IMR-90 (cell line): ENCODE results near the gene BRPF1. TPM values are rescaled to one million over a fixed set of nuclear protein-coding genes. Genes with fewer than 3 reads are reported as not detected.

Experiments used
- ATAC-seq: fragments of 200-7000 bp; cut with Tn5 transposase; 2 replicates; pipeline ENCODE4 v1.9.1; 2020; ENCODE audit warnings: low read depth, mild to moderate bottlenecking, moderate library complexity
- BruUV-seq: library from RNA; stranded (reverse); fragments of 400-500 nt; replicated peaks from 2 replicates; lab custom pipeline; 2021; lab: Mats Ljungman, UMichigan
- CTCF ChIA-PET: fragments of 300-600 bp; formaldehyde crosslinking; extraction: SDS; loops from one replicate; lab custom pipeline; 2021; ENCODE audit warnings: antibody characterized with exemption; lab: Yijun Ruan, JAX
- POLR2A ChIA-PET: fragments of 300-600 bp; sonication (Branson Sonifier 250); formaldehyde crosslinking; loops from one replicate; lab custom pipeline; 2022; ENCODE audit warnings: antibody characterized with exemption; ENCODE audit not compliant: unreplicated experiment; lab: Charles Lee
- DNase-seq: peaks from one replicate; pipeline ENCODE4 v3.0.0; 2013
- H2AFZ ChIP-seq: replicated peaks from 2 replicates; pipeline ENCODE3; 2013; ENCODE audit warnings: low read length, mild to moderate bottlenecking; ENCODE audit not compliant: poor library complexity
- H2AK5ac ChIP-seq: 2 replicates; pipeline ENCODE4 v1.6.1; 2013; ENCODE audit warnings: low read depth, low read length, inconsistent platforms
- H2AK9ac ChIP-seq: replicated peaks from 2 replicates; pipeline ENCODE3; 2013; ENCODE audit warnings: mild to moderate bottlenecking, low read depth, low read length, moderate library complexity; ENCODE audit not compliant: poor library complexity
- H2BK120ac ChIP-seq: 2 replicates; pipeline ENCODE4 v1.6.1; 2013; ENCODE audit warnings: low read depth, low read length, inconsistent platforms
- H2BK15ac ChIP-seq: 3 replicates; pipeline ENCODE4 v1.6.1; 2013; ENCODE audit warnings: low read depth, low read length, inconsistent platforms
- H2BK20ac ChIP-seq: 2 replicates; pipeline ENCODE4 v1.6.1; 2013; ENCODE audit warnings: low read depth, mild to moderate bottlenecking, inconsistent platforms, low read length, moderate library complexity
- H2BK5ac ChIP-seq: 2 replicates; pipeline ENCODE4 v1.6.1; 2013; ENCODE audit warnings: mild to moderate bottlenecking, low read depth, low read length, inconsistent platforms; ENCODE audit not compliant: poor library complexity, severe bottlenecking
- H3K14ac ChIP-seq: replicated peaks from 2 replicates; pipeline ENCODE4 v1.6.1; 2013; ENCODE audit warnings: low read depth, low read length, inconsistent platforms
- H3K18ac ChIP-seq: 2 replicates; pipeline ENCODE4 v1.6.1; 2013; ENCODE audit warnings: low read depth, low read length, control low read depth
- H3K23ac ChIP-seq: 2 replicates; pipeline ENCODE4 v1.6.1; 2013; ENCODE audit warnings: low read depth, low read length, inconsistent platforms
- H3K27ac ChIP-seq: 2 replicates; pipeline ENCODE4 v1.5.1; 2013; ENCODE audit warnings: mild to moderate bottlenecking, control low read depth, low read length; ENCODE audit not compliant: insufficient read depth
- H3K27me3 ChIP-seq: 2 replicates; pipeline ENCODE4 v1.6.1; 2013; ENCODE audit warnings: low read length; ENCODE audit not compliant: control insufficient read depth, insufficient read depth
- H3K36me3 ChIP-seq: 2 replicates; pipeline ENCODE4 v1.6.1; 2013; ENCODE audit warnings: low read length, mixed read lengths; ENCODE audit not compliant: control insufficient read depth, insufficient read depth
- H3K4ac ChIP-seq: 2 replicates; pipeline ENCODE4 v1.6.1; 2013; ENCODE audit warnings: low read depth, low read length, inconsistent platforms
- H3K4me1 ChIP-seq: 2 replicates; pipeline ENCODE4 v1.6.1; 2013; ENCODE audit warnings: low read length, mixed read lengths; ENCODE audit not compliant: control insufficient read depth, insufficient read depth
- H3K4me2 ChIP-seq: 2 replicates; pipeline ENCODE4 v1.6.1; 2013; ENCODE audit warnings: low read depth, mild to moderate bottlenecking, control low read depth, low read length, moderate library complexity
- H3K4me3 ChIP-seq: 2 replicates; pipeline ENCODE4 v1.5.1; 2013; ENCODE audit warnings: low read depth, mild to moderate bottlenecking, control low read depth, low read length, moderate library complexity; ENCODE audit not compliant: insufficient read depth
- H3K56ac ChIP-seq: 2 replicates; pipeline ENCODE4 v1.6.1; 2013; ENCODE audit warnings: low read length, inconsistent platforms; ENCODE audit not compliant: insufficient read depth; ENCODE audit errors: extremely low read depth
- H3K79me1 ChIP-seq, 2 experiments: 2 replicates each; pipeline ENCODE4 v1.6.1; 2013; ENCODE audit warnings: low read length in 2 of 2, inconsistent platforms in 1 of 2, low read depth in 1 of 2
- H3K9ac ChIP-seq: 2 replicates; pipeline ENCODE4 v1.6.1; 2013; ENCODE audit warnings: low read depth, low read length, control low read depth
- H3K9me1 ChIP-seq: 2 replicates; pipeline ENCODE4 v1.6.1; 2013; ENCODE audit warnings: low read length, inconsistent platforms; ENCODE audit not compliant: insufficient read depth
- H3K9me3 ChIP-seq: 2 replicates; pipeline ENCODE4 v1.6.1; 2013; ENCODE audit warnings: low read length; ENCODE audit not compliant: control insufficient read depth, insufficient read depth
- H4K20me1 ChIP-seq: 2 replicates; pipeline ENCODE4 v1.6.1; 2013; ENCODE audit warnings: low read length, inconsistent platforms; ENCODE audit not compliant: insufficient read depth
- H4K5ac ChIP-seq: 2 replicates; pipeline ENCODE4 v1.6.1; 2013; ENCODE audit warnings: mild to moderate bottlenecking, low read depth, low read length, control low read depth
- H4K8ac ChIP-seq, 2 experiments: 2 replicates each; pipeline ENCODE4 v1.6.1; 2013; ENCODE audit warnings: low read depth in 2 of 2, low read length in 2 of 2, control low read depth in 1 of 2, inconsistent platforms in 1 of 2
- H4K91ac ChIP-seq: 2 replicates; pipeline ENCODE4 v1.6.1; 2013; ENCODE audit warnings: low read depth, low read length, inconsistent platforms; ENCODE audit not compliant: insufficient read depth
- BHLHE40 ChIP-seq: fragments of 150-350 bp; IDR thresholded peaks from 2 replicates; pipeline ENCODE4 v1.6.1; 2016; ENCODE audit warnings: mild to moderate bottlenecking, low read depth, low read length
- CEBPB ChIP-seq: IDR thresholded peaks from 2 replicates; pipeline ENCODE4 v1.6.1; 2012; ENCODE audit warnings: low read depth, low read length, improper control_type of control experiment
- CHD1 ChIP-seq: IDR thresholded peaks from 2 replicates; pipeline ENCODE4 v1.6.1; 2012; ENCODE audit warnings: low read depth, low read length, improper control_type of control experiment
- MAFK ChIP-seq: IDR thresholded peaks from 2 replicates; pipeline ENCODE4 v1.6.1; 2012; ENCODE audit warnings: low read depth, low read length, improper control_type of control experiment
- MAZ ChIP-seq: IDR thresholded peaks from 2 replicates; pipeline ENCODE4 v1.6.1; 2012; ENCODE audit warnings: low read depth, mild to moderate bottlenecking, low read length, improper control_type of control experiment, moderate library complexity, borderline replicate concordance
- NFE2L2 ChIP-seq: fragments of 150-350 bp; IDR thresholded peaks from 2 replicates; pipeline ENCODE4 v1.6.1; 2016; ENCODE audit warnings: low read depth, mild to moderate bottlenecking, low read length
- RAD21 ChIP-seq: IDR thresholded peaks from 2 replicates; pipeline ENCODE4 v1.6.1; 2012; ENCODE audit warnings: low read length, improper control_type of control experiment
- RCOR1 ChIP-seq: IDR thresholded peaks from 2 replicates; pipeline ENCODE4 v1.6.1; 2012; ENCODE audit warnings: mild to moderate bottlenecking, low read length, improper control_type of control experiment; ENCODE audit not compliant: insufficient replicate concordance
- SMC3 ChIP-seq: fragments of 150-350 bp; IDR thresholded peaks from 2 replicates; pipeline ENCODE4 v1.6.1; 2016; ENCODE audit warnings: low read depth, mild to moderate bottlenecking, antibody characterized with exemption, low read length, moderate library complexity
- WGBS, 2 experiments: methylation state at CpG; one replicate each; pipeline versions ENCODE4 v1.1.5 to v1.1.7; 2013; ENCODE audit warnings: missing lambda C conversion rate in 2 of 2; ENCODE audit not compliant: insufficient read length in 1 of 2; ENCODE audit errors: extremely low coverage in 2 of 2; 5-methylcytosine and 5-hydroxymethylcytosine counted together
- dilution Hi-C: fragments of 300-500 bp; cut with HindIII; formaldehyde crosslinking; loops from one replicate; pipeline ENCODE4 v1.14.3; 2018; ENCODE audit warnings: low sequenced_read_pairs; ENCODE audit not compliant: unreplicated experiment
- in situ Hi-C: fragments of 300-500 bp; cut with MboI; formaldehyde crosslinking; loops from 3 replicates; pipeline ENCODE4 v1.14.3; 2019; ENCODE audit warnings: low sequenced_read_pairs, inconsistent platforms, mixed read lengths
- intact Hi-C: fragments of 100-400 bp; cut with micrococcal nuclease; formaldehyde crosslinking; loops from 2 replicates; pipeline ENCODE4 v1.10.0; 2022
- polyA plus RNA-seq, 3 experiments: library from polyadenylated mRNA; depleted of rRNA; stranded (reverse); fragments of >200 nt; gene quantifications; 2 replicates each; pipeline ENCODE4 v1.2.3, GENCODE V29; 2012; ENCODE audit warnings: low replicate concordance in 1 of 3
- total RNA-seq: library from RNA; depleted of rRNA; stranded (reverse); fragments of >200 nt; gene quantifications from 2 replicates; pipeline ENCODE4 v1.2.3, GENCODE V29; 2012
- TF ChIP-seq, protein P1 (sequence below): fragments of 150-350 bp; IDR thresholded peaks from 2 replicates; pipeline ENCODE4 v1.6.1; 2017; ENCODE audit warnings: mild to moderate bottlenecking, antibody characterized with exemption, low read length, low read depth
- TF ChIP-seq, protein P2 (sequence below): fragments of 150-350 bp; IDR thresholded peaks from 2 replicates; pipeline ENCODE4 v1.6.1; 2016; ENCODE audit warnings: low read depth, mild to moderate bottlenecking, low read length, moderate library complexity, borderline replicate concordance

The BRPF1 gene
- total and polyA plus RNA-seq, 2 of the 4 experiments (the other 2 are of a cell fraction) = 13.6 to 15.6 TPM

DNA sequence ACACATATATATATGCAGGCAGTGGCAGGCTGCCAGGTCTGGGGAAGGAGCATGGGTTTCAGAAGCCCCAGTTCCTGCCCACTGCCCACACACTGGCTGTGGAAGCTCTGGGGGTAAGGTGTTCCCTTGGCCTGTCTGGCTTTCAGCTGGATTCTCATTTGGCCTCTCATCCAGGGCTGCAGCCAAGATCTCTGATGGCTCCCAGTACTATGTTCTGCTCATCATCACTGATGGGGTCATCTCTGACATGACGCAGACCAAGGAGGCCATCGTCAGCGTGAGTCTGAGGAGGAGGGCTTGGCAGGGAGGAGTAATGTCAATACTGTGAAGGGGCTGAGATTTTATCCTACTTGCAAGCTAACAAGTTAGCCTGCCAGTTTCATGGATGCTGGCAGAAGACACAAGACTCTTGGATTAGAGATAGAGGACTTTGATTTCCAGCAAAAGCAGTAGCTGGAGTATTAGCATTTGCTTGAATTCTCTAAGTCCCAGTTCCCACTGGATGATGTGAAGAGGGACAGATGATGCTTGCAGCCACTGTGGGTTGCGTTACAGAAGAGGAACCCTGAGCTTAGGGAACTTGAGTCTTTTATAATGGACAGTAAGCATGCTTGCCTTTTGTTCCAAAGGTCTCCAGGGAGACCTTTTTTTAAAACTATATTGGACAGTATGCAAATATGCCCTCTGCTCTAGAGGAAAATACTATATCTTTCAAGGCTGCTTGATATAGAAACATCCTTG lies 5.6 kb upstream of the BRPF1 start:
- dilution Hi-C loops = no loop called here
- no peak overlapping the region for H3K56ac ChIP-seq
- H3K9ac ChIP-seq = no peak overlapping the region
- TF ChIP-seq CEBPB = no peak
- TF ChIP-seq, protein P1, sequence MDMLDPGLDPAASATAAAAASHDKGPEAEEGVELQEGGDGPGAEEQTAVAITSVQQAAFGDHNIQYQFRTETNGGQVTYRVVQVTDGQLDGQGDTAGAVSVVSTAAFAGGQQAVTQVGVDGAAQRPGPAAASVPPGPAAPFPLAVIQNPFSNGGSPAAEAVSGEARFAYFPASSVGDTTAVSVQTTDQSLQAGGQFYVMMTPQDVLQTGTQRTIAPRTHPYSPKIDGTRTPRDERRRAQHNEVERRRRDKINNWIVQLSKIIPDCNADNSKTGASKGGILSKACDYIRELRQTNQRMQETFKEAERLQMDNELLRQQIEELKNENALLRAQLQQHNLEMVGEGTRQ = no peak
- no peak for TF ChIP-seq SMC3
- no peak for TF ChIP-seq MAFK
- TF ChIP-seq RAD21 = no peak
- TF ChIP-seq BHLHE40 = no peak
- no peak for TF ChIP-seq MAZ
- TF ChIP-seq RCOR1 = no peak
- TF ChIP-seq, protein P2, sequence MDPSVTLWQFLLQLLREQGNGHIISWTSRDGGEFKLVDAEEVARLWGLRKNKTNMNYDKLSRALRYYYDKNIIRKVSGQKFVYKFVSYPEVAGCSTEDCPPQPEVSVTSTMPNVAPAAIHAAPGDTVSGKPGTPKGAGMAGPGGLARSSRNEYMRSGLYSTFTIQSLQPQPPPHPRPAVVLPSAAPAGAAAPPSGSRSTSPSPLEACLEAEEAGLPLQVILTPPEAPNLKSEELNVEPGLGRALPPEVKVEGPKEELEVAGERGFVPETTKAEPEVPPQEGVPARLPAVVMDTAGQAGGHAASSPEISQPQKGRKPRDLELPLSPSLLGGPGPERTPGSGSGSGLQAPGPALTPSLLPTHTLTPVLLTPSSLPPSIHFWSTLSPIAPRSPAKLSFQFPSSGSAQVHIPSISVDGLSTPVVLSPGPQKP = no peak
- TF ChIP-seq CHD1 = no peak
- no peak for TF ChIP-seq NFE2L2
- H3K27me3 ChIP-seq = no peaks in the 10 kb centered on the region; the same call in 1 of the 2 replicates
- H3K4me3 ChIP-seq = no peak overlapping the region
- no peak overlapping the region for H2BK15ac ChIP-seq
- no TSS peak for BruUV-seq
- in situ Hi-C loops = no loop called here
- intact Hi-C loops = no loop called here
- H3K4me2 ChIP-seq = no peak overlapping the region
- H2BK20ac ChIP-seq = no peak overlapping the region
- H3K9me1 ChIP-seq = no peaks in the 10 kb centered on the region; the same call in 1 of the 2 replicates
- ChIA-PET POLR2A (interaction anchor here (0.6 kb wide), 1 partner anchor 1833 kb away, joined by 12 read pairs; no protein-coding TSS in a partner anchor), CTCF (no interaction called here)
- H2BK5ac ChIP-seq = no peak overlapping the region
- H2AK5ac ChIP-seq = no peak overlapping the region
- no peaks in the 10 kb centered on the region for H3K9me3 ChIP-seq
- no peak overlapping the region for H2AFZ ChIP-seq
- no peaks in the 10 kb centered on the region for H3K79me1 ChIP-seq
- H3K14ac ChIP-seq = no peak overlapping the region
- no peaks in the 10 kb centered on the region for H3K4me1 ChIP-seq
- no peak for ATAC-seq
- H3K18ac ChIP-seq = no peak overlapping the region
- WGBS, 2 experiments = no CpG with 5 or more reads among the region's 4 CpGs
- no peak overlapping the region for H2BK120ac ChIP-seq
- no peak overlapping the region for H4K91ac ChIP-seq
- no peak overlapping the region for H3K27ac ChIP-seq
- no peak overlapping the region for H3K4ac ChIP-seq
- H4K20me1 ChIP-seq = no peaks in the 10 kb centered on the region
- DNase-seq = no peak
- no peak overlapping the region for H2AK9ac ChIP-seq
- no peak overlapping the region for H3K23ac ChIP-seq
- no peaks in the 10 kb centered on the region for H3K36me3 ChIP-seq
- no peak overlapping the region for H4K5ac ChIP-seq
- H4K8ac ChIP-seq = no peak overlapping the region
